22Rv1 (cell line): ENCODE measurements around the gene NFIX.

Source experiments
- H3K27ac ChIP-seq: fragments of 450-650 bp; 2 replicates; pipeline ENCODE4 v1.5.1; 2017
- CTCF ChIP-seq: fragments of 450-650 bp; IDR thresholded peaks from 2 replicates; pipeline ENCODE4 v1.5.1; 2017; ENCODE audit warnings: mild to moderate bottlenecking
- ZFX ChIP-seq: fragments of 450-650 bp; IDR thresholded peaks from 2 replicates; pipeline ENCODE4 v1.6.1; 2017; ENCODE audit warnings: antibody characterized with exemption, borderline replicate concordance

NFIX gene

GRCh38 chr19:13122275-13122878 lies 127.1 kb downstream of the NFIX start:
- no peak for TF ChIP-seq ZFX
- no peak for TF ChIP-seq CTCF
- H3K27ac ChIP-seq = no peak overlapping the region

- TF ChIP-seq CTCF = no peak
- TF ChIP-seq ZFX = no peak
- no peak overlapping the region for H3K27ac ChIP-seq
Observed at GRCh38 chr19:13122980-13123957, 128.0 kb downstream of the NFIX start.

- H3K27ac ChIP-seq = no peak overlapping the region
- TF ChIP-seq ZFX (no peak), CTCF (no peak)
Observed at GRCh38 chr19:13127051-13127450, 131.8 kb downstream of the NFIX start.

- no peak for TF ChIP-seq ZFX
- peak overlapping the region; percentile 2; the same call in 1 of the 2 replicates for H3K27ac ChIP-seq
Observed at GRCh38 chr19:13127811-13128575, 132.7 kb downstream of the NFIX start.

GRCh38 chr19:13128583-13128982 lies 133.3 kb downstream of the NFIX start:
- H3K27ac ChIP-seq = peak overlapping the region; percentile 2; the same call in 1 of the 2 replicates
- TF ChIP-seq ZFX (no peak), CTCF (no peak)

- TF ChIP-seq CTCF = no peak
- no peak for TF ChIP-seq ZFX
- H3K27ac ChIP-seq = no peak overlapping the region
Observed at GRCh38 chr19:13129384-13129783, 134.1 kb downstream of the NFIX start.

- TF ChIP-seq ZFX = no peak
- TF ChIP-seq CTCF = no peak
- H3K27ac ChIP-seq = no peak overlapping the region
Observed at GRCh38 chr19:13130886-13131490, 135.7 kb downstream of the NFIX start.
